Measurements from ENCODE around the gene PARP16. TPM values are rescaled to one million over a fixed set of nuclear protein-coding genes. Genes with fewer than 3 reads are reported as not detected.

Gene PARP16
- total and polyA plus RNA-seq, 2 experiments from 2014 or later, result 9.3 to 19.7 TPM

GRCh38 chr15:65333856-65334255, 47.2 kb upstream of the PARP16 start:
- H3K4me2 ChIP-seq, result no peak overlapping the region
- no peaks in the 10 kb centered on the region for H3K79me2 ChIP-seq
- H4K20me1 ChIP-seq (ENCODE audit: insufficient read depth, poor library complexity, severe bottlenecking), result no peaks in the 10 kb centered on the region
- H3K27ac ChIP-seq, result no peak overlapping the region
- no peaks in the 10 kb centered on the region for H3K9me3 ChIP-seq (ENCODE audit: low read depth)
- WGBS (ENCODE audit: low lambda C conversion rate, missing lambda C conversion rate), result 74% methylated on average over 4 of the region's 5 CpGs
- DNase-seq (ENCODE audit: low spot score), result no peak
- no peak overlapping the region for H2AFZ ChIP-seq
- no peaks in the 10 kb centered on the region for H3K36me3 ChIP-seq (replicated peaks; ENCODE audit: insufficient read depth, low read depth)
- TF ChIP-seq EZH2 (IDR thresholded peaks at IDR 0.05; ENCODE audit: borderline replicate concordance) (no peak), EZH2phosphoT487 (IDR thresholded peaks at IDR 0.05; ENCODE audit: low read depth, severe bottlenecking, unreplicated experiment) (no peak), CTCF (IDR thresholded peaks at IDR 0.05; ENCODE audit: poor library complexity) (no peak)
- H3K4me1 ChIP-seq (ENCODE audit: insufficient read depth), result no peaks in the 10 kb centered on the region
- H3K9me2 ChIP-seq (replicated peaks; ENCODE audit: insufficient read depth), result no peaks in the 10 kb centered on the region
- no peak overlapping the region for H3K4me3 ChIP-seq
- no peaks in the 10 kb centered on the region for H3K27me3 ChIP-seq

GRCh38 chr15:65333148-65333820, 46.6 kb upstream of the PARP16 start:
- TF ChIP-seq EZH2phosphoT487 (IDR thresholded peaks at IDR 0.05; ENCODE audit: low read depth, severe bottlenecking, unreplicated experiment), result no peak
- TF ChIP-seq CTCF (IDR thresholded peaks at IDR 0.05; ENCODE audit: poor library complexity), result no peak
- no peak for TF ChIP-seq EZH2 (IDR thresholded peaks at IDR 0.05; ENCODE audit: borderline replicate concordance)
- Histone ChIP-seq H4K20me1 (ENCODE audit: insufficient read depth, poor library complexity, severe bottlenecking) (no peaks in the 10 kb centered on the region), H3K9me2 (replicated peaks; ENCODE audit: insufficient read depth) (no peaks in the 10 kb centered on the region), H2AFZ (no peak overlapping the region), H3K27me3 (no peaks in the 10 kb centered on the region), H3K79me2 (no peaks in the 10 kb centered on the region), H3K27ac (no peak overlapping the region), H3K36me3 (replicated peaks; ENCODE audit: insufficient read depth, low read depth) (no peaks in the 10 kb centered on the region), H3K4me1 (ENCODE audit: insufficient read depth) (no peaks in the 10 kb centered on the region), H3K4me3 (no peak overlapping the region), H3K9me3 (ENCODE audit: low read depth) (no peaks in the 10 kb centered on the region), H3K4me2 (no peak overlapping the region)
- DNase-seq (ENCODE audit: low spot score), result no peak
- 93% methylated on average over 16 of the region's 16 CpGs for WGBS (ENCODE audit: low lambda C conversion rate, missing lambda C conversion rate)

GRCh38 chr15:65332391-65333147, 45.9 kb upstream of the PARP16 start:
- Histone ChIP-seq H3K36me3 (replicated peaks; ENCODE audit: insufficient read depth, low read depth) (no peaks in the 10 kb centered on the region), H3K4me2 (no peak overlapping the region), H4K20me1 (ENCODE audit: insufficient read depth, poor library complexity, severe bottlenecking) (no peaks in the 10 kb centered on the region), H3K27ac (no peak overlapping the region), H2AFZ (no peak overlapping the region), H3K27me3 (no peaks in the 10 kb centered on the region), H3K79me2 (no peaks in the 10 kb centered on the region), H3K9me3 (ENCODE audit: low read depth) (no peaks in the 10 kb centered on the region), H3K4me1 (ENCODE audit: insufficient read depth) (no peaks in the 10 kb centered on the region), H3K9me2 (replicated peaks; ENCODE audit: insufficient read depth) (no peaks in the 10 kb centered on the region), H3K4me3 (no peak overlapping the region)
- DNase-seq (ENCODE audit: low spot score), result no peak
- WGBS (ENCODE audit: low lambda C conversion rate, missing lambda C conversion rate), result 88% methylated on average over 31 of the region's 31 CpGs
- TF ChIP-seq EZH2phosphoT487 (IDR thresholded peaks at IDR 0.05; ENCODE audit: low read depth, severe bottlenecking, unreplicated experiment), result no peak
- no peak for TF ChIP-seq EZH2 (IDR thresholded peaks at IDR 0.05; ENCODE audit: borderline replicate concordance)
- no peak for TF ChIP-seq CTCF (IDR thresholded peaks at IDR 0.05; ENCODE audit: poor library complexity)
